Cardiac muscle cell (in vitro differentiated cells and primary cell): Measurements from ENCODE around the gene CASZ1. TPM values are rescaled to one million over a fixed set of nuclear protein-coding genes. Genes with fewer than 3 reads are reported as not detected.

Experiments
- DNase-seq, 2 donors: peaks; one replicate each; pipeline versions ENCODE4 v3.0.0 to v3.0.0-alpha.2; 2010 to 2017; ENCODE audit warnings: low read depth in 1 of 2, low spot score in 1 of 2
- H3K27ac ChIP-seq: fragments of 200-600 bp; sonication (generic); 2 replicates; pipeline ENCODE4 v1.5.1; 2016
- H3K27me3 ChIP-seq: fragments of 200-600 bp; sonication (generic); 2 replicates; pipeline ENCODE4 v1.6.0; 2016; ENCODE audit warnings: control low read depth
- H3K36me3 ChIP-seq: fragments of 200-600 bp; sonication (generic); 2 replicates; pipeline ENCODE4 v1.5.1; 2016; ENCODE audit warnings: control low read depth
- H3K4me1 ChIP-seq: fragments of 200-600 bp; sonication (generic); 2 replicates; pipeline ENCODE4 v1.8.1; 2017; ENCODE audit warnings: low read depth, mild to moderate bottlenecking, mixed run types
- H3K4me3 ChIP-seq: fragments of 200-600 bp; sonication (generic); 2 replicates; pipeline ENCODE4 v1.5.1; 2016; ENCODE audit warnings: mild to moderate bottlenecking
- H3K9me3 ChIP-seq: fragments of 200-600 bp; sonication (generic); 2 replicates; pipeline ENCODE4 v1.5.1; 2017; ENCODE audit warnings: low read depth, mild to moderate bottlenecking, control low read depth
- polyA plus RNA-seq: library from polyadenylated mRNA; unstranded; fragments of >200 nt; fragmentation: Nextera tagmentation; extraction: Ambion mirVana; gene quantifications from 2 replicates; pipeline ENCODE4 v1.2.1, GENCODE V29; 2016
- total RNA-seq: library from RNA; depleted of rRNA; stranded (reverse); fragments of >200 nt; gene quantifications from 2 replicates; pipeline ENCODE4 v1.2.3, GENCODE V29; 2016
- TF ChIP-seq, protein P1 (sequence below): IDR thresholded peaks from 2 replicates; pipeline ENCODE4 v1.5.1; 2012; ENCODE audit warnings: low read depth, mild to moderate bottlenecking, low read length

The CASZ1 gene
- total and polyA plus RNA-seq, 2 experiments from 2014 or later, result 53.5 to 87.3 TPM

GRCh38 chr1:10662824-10663677, 133.4 kb downstream of the CASZ1 start:
- Histone ChIP-seq H3K27ac (peak overlapping the region; percentile 94), H3K9me3 (no peaks in the 10 kb centered on the region)
- no peak for DNase-seq

DNA sequence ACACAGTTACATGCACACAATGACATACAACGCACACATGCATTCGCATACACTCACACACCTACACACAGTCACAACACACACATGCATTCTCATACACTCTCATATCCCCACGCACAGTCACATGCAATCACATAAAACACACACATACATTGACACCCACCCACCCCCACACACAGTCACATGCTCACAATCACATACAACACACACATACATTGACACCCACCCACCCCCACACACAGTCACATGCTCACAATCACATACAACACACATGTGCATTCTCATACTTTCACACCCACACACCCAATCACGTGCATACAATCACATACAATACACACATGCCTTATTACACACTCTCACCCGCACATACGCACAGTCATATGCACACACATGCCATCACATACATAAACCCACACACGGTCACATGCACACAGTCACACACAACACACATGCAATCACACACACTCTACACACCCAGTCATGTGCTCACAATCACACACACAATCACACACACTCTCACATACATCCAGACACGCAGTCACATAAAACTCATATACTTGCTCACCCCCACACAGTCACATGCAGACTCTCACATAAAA, 134.3 kb downstream of the CASZ1 start:
- Histone ChIP-seq H3K4me1 (peaks cover 25% of the 10 kb centered on the region), H3K27ac (peak overlapping the region; percentile 94), H3K36me3 (peaks cover 27% of the 10 kb centered on the region), H3K4me3 (no peak overlapping the region), H3K9me3 (no peaks in the 10 kb centered on the region), H3K27me3 (no peaks in the 10 kb centered on the region)
- TF ChIP-seq, protein P1, sequence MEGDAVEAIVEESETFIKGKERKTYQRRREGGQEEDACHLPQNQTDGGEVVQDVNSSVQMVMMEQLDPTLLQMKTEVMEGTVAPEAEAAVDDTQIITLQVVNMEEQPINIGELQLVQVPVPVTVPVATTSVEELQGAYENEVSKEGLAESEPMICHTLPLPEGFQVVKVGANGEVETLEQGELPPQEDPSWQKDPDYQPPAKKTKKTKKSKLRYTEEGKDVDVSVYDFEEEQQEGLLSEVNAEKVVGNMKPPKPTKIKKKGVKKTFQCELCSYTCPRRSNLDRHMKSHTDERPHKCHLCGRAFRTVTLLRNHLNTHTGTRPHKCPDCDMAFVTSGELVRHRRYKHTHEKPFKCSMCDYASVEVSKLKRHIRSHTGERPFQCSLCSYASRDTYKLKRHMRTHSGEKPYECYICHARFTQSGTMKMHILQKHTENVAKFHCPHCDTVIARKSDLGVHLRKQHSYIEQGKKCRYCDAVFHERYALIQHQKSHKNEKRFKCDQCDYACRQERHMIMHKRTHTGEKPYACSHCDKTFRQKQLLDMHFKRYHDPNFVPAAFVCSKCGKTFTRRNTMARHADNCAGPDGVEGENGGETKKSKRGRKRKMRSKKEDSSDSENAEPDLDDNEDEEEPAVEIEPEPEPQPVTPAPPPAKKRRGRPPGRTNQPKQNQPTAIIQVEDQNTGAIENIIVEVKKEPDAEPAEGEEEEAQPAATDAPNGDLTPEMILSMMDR, result no peak
- DNase-seq, result no peak

More at GRCh38 chr1:10662824-10663677, 133.4 kb downstream of the CASZ1 start:
- Histone ChIP-seq H3K27me3 (no peaks in the 10 kb centered on the region), H3K4me3 (no peak overlapping the region), H3K4me1 (peaks cover 33% of the 10 kb centered on the region), H3K36me3 (peaks cover 24% of the 10 kb centered on the region)
- TF ChIP-seq, protein P1, result no peak

DNA sequence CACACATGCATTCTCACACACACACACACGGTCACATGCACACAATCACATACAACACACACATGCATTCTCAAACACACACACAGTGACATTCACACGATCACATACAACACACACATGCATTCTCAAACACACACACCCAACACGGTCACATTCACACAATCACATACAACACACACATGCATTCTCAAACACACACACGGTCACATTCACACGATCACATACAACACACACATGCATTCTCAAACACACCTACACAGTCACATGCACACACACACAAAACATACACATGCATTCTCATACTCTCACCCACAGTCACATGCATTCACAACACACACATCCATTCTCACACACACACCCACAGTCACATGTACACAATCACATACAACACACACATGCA, 135.0 kb downstream of the CASZ1 start:
- no peak for DNase-seq
- Histone ChIP-seq H3K4me1 (peaks cover 25% of the 10 kb centered on the region), H3K4me3 (no peak overlapping the region)

DNA sequence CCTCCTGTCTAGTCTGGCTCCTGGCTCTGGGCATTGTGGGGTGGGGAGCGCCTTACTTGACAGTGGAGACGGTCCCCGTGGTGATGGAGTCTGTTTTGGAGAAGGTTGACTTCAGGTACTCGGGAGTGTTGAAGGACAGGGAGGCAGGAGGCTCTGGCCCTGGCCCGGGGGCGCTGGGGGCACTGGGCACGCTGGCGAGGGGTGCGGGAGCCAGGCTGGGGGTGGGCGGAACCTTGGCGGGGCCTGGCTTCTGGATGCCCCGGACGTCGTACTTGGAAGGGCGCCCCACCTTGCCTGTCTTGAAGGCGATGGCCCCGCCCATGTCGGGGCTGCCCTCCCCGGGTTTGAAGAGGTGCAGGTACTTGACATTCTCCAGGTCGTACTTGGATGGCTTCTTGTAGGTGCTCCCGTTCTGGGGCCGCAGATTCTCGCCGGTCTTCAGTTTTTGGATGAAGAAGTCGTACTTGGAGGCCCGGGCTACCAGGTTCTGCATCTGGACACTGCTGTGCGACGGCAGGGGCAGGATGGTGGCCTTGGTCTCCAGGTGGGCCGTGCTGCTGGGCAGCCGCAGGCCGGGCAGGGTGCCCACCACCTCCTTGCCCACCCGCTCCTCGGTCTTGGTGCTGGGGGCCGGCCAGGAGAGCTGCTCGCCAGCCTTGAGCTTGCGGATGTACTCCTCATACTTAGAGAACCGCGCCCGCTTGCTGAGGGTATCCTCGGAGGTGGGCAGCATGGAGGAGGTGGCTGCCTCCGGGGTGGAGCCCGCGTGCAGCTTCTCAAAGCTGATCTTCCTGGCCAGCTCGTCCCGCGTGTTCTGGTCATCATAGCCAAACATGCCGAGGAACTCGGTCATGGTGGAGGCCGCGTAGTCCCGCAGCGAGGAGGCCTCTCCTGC, 136.6 kb downstream of the CASZ1 start:
- no peak overlapping the region for H3K4me3 ChIP-seq
- peaks cover 35% of the 10 kb centered on the region for H3K36me3 ChIP-seq
- no peak for DNase-seq
- TF ChIP-seq, protein P1, result no peak
- no peaks in the 10 kb centered on the region for H3K27me3 ChIP-seq
- H3K9me3 ChIP-seq, result no peaks in the 10 kb centered on the region
- H3K27ac ChIP-seq, result peak overlapping the region; percentile 94
- H3K4me1 ChIP-seq, result peaks cover 24% of the 10 kb centered on the region

More for the DNA sequence above, 135.0 kb downstream of the CASZ1 start:
- TF ChIP-seq, protein P1, result no peak
- Histone ChIP-seq H3K36me3 (peaks cover 31% of the 10 kb centered on the region), H3K9me3 (no peaks in the 10 kb centered on the region), H3K27me3 (no peaks in the 10 kb centered on the region), H3K27ac (peak overlapping the region; percentile 94)

DNA sequence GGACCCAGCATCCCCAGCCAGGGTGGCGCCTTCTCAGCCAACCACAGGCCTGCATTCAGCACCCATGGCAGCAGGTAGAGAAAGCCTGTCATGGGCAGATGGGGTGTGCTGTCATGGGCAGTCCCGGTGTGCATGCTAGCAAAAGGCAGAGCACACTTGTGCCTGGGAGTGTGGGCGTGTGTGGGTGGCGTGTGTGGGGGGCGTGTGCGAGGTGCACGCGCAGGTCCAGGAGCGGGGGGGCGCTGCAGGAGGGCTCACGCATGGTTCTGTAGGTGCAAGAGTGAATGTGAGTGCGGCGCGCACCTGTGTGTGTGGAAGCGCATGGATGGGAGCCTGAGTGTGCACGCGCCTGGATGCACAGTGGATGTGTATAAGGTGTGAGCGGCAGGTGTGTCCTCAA, 137.2 kb downstream of the CASZ1 start:
- Histone ChIP-seq H3K9me3 (no peaks in the 10 kb centered on the region), H3K27ac (no peak overlapping the region), H3K4me3 (no peak overlapping the region), H3K4me1 (peaks cover 17% of the 10 kb centered on the region), H3K27me3 (no peaks in the 10 kb centered on the region), H3K36me3 (peaks cover 31% of the 10 kb centered on the region)
- TF ChIP-seq, protein P1, result no peak
- DNase-seq, result no peak
